Activated naive CD8-positive, alpha-beta T cell (primary cell): ENCODE measurements around the gene SDF4.
A peak's percentile ranks its signal among the peaks of the same experiment; 100 is the strongest.

Experiments used
- H3K27ac Mint-ChIP-seq: one replicate; pipeline ENCODE4 v1.8.0; 2021; ENCODE audit warnings: mixed read lengths
- H3K27me3 Mint-ChIP-seq: one replicate; pipeline ENCODE4 v1.8.0; 2021; ENCODE audit warnings: mixed read lengths
- H3K36me3 Mint-ChIP-seq: one replicate; pipeline ENCODE4 v1.8.0; 2021; ENCODE audit warnings: mixed read lengths
- H3K4me1 Mint-ChIP-seq: one replicate; pipeline ENCODE4 v1.8.0; 2021; ENCODE audit warnings: low read depth, mixed read lengths
- H3K4me3 Mint-ChIP-seq: one replicate; pipeline ENCODE4 v1.8.0; 2021; ENCODE audit warnings: mild to moderate bottlenecking, mixed read lengths
- H3K9me3 Mint-ChIP-seq: one replicate; pipeline ENCODE4 v1.8.0; 2021; ENCODE audit warnings: low read depth, mixed read lengths

The SDF4 gene

GRCh38 chr1:1208713-1209433 is 22.9 kb downstream of the SDF4 start:
- H3K4me1 Mint-ChIP-seq: peaks cover 14% of the 10 kb centered on the region
- H3K9me3 Mint-ChIP-seq: no peaks in the 10 kb centered on the region
- H3K4me3 Mint-ChIP-seq: peak overlapping the region; percentile 87
- H3K27me3 Mint-ChIP-seq: no peaks in the 10 kb centered on the region
- H3K36me3 Mint-ChIP-seq: no peaks in the 10 kb centered on the region
- H3K27ac Mint-ChIP-seq: peak overlapping the region; percentile 92

DNA sequence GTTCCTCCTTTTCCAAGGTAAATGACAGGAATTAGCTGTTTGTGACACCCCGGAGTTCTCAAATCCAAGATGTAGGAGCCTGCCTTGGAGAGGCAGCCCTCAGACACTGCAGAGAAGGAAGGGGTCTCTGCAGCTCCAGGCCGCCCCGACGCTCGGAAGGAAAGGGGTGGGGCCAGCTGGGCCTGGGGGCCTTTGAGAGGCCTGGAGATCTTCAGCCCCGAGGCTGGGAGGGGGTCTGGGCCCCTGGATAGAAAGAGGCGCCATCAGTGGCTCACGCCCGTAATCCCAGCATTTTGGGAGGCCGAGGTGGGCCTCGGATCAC is 24.3 kb downstream of the SDF4 start:
- no peaks in the 10 kb centered on the region for H3K36me3 Mint-ChIP-seq
- no peak overlapping the region for H3K27ac Mint-ChIP-seq
- no peaks in the 10 kb centered on the region for H3K9me3 Mint-ChIP-seq
- peaks cover 14% of the 10 kb centered on the region for H3K4me1 Mint-ChIP-seq
- peak overlapping the region; percentile 87 for H3K4me3 Mint-ChIP-seq
- no peaks in the 10 kb centered on the region for H3K27me3 Mint-ChIP-seq

DNA sequence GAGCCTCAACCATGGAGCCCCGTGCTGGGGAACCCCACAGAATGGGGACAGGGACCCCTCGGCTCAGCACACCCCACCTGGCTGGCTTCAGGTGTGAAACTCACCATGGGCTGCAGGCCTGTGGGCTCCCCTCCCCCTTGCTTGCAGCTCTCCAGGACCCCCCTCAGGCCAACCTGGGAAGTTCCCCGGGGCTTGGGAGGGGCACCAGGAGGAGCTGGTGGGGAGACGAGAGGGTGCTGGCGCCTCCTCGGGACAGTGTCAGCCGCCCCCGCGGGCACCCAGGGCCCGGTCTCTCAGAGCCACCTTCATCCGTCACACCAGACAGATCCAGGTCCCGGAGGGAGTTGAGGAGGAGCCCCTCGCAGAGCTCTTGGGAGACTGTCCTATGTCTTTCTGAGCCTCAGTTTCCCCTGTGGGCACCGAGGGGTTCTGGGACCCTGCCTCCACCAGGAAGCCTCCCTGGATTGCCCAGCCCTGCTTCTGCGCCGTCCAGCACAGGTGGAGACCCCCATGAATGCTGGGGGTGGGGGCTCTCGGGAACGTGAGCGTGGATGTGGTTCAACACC is 24.8 kb downstream of the SDF4 start:
- H3K27ac Mint-ChIP-seq: peak overlapping the region; percentile 28

GRCh38 chr1:1206376-1206965 is 25.3 kb downstream of the SDF4 start, which contains the start of gene TNFRSF18:
Gene TNFRSF18 (minus strand): TSS chr1:1206592. CDS start chr1:1206571, 21 bp downstream.
- no peaks in the 10 kb centered on the region for H3K9me3 Mint-ChIP-seq
- H3K27me3 Mint-ChIP-seq: no peaks in the 10 kb centered on the region
- H3K4me3 Mint-ChIP-seq: peak within 1 kb of the TSS; percentile 73
- peaks cover 14% of the 10 kb centered on the region for H3K4me1 Mint-ChIP-seq
- H3K36me3 Mint-ChIP-seq: no peaks in the 10 kb centered on the region
- peak within 1 kb of the TSS; percentile 28 for H3K27ac Mint-ChIP-seq

More for the DNA sequence above, 24.8 kb downstream of the SDF4 start:
- Mint-ChIP-seq H3K27me3 (no peaks in the 10 kb centered on the region), H3K4me1 (peaks cover 14% of the 10 kb centered on the region), H3K36me3 (no peaks in the 10 kb centered on the region), H3K4me3 (peak overlapping the region; percentile 73), H3K9me3 (no peaks in the 10 kb centered on the region)

GRCh38 chr1:1205769-1206375 is 25.9 kb downstream of the SDF4 start:
- H3K27me3 Mint-ChIP-seq: no peaks in the 10 kb centered on the region
- H3K4me3 Mint-ChIP-seq: peak overlapping the region; percentile 70
- H3K4me1 Mint-ChIP-seq: peaks cover 14% of the 10 kb centered on the region
- no peak overlapping the region for H3K27ac Mint-ChIP-seq
- H3K36me3 Mint-ChIP-seq: no peaks in the 10 kb centered on the region
- H3K9me3 Mint-ChIP-seq: no peaks in the 10 kb centered on the region

DNA sequence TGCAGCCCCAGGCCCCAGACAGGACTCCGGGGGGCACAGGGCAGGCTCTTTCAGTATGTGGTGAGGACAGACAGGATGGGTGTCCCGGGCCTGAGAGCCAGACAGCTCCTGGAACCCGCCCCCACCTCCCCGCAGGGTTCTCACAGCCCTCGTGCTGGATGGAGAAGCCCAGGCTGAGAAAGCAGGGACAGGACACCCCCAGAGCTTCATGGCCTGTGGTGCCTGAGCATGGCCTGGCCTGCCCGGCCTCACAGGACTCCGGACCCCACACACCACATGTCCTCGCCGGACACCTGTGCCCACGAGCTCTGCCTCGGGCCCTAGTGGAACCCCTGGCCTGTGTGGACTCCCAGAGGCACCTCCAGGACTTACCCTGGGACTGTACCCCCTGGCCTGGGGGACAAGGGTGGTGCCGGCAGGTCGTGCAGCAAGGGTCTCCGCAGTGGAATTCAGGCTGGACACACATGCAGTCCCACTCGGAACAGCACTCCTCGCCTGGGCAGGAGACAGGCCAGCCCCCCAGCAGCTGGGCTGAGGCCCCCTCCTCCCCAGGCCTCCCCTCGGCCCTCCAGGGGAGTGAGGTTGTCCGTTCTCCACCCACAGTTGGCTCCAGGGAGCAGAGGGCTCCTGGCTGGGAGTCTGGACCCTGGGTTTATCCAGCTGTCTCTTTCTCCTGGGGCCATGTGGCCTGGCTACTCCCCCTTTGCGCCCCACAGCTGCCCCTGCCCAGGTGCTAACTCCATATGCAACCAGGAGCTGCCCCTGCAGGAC is 26.6 kb downstream of the SDF4 start:
- Mint-ChIP-seq H3K4me1 (peaks cover 18% of the 10 kb centered on the region), H3K9me3 (no peaks in the 10 kb centered on the region), H3K27ac (no peak overlapping the region), H3K27me3 (no peaks in the 10 kb centered on the region), H3K4me3 (peak overlapping the region; percentile 70), H3K36me3 (no peaks in the 10 kb centered on the region)

GRCh38 chr1:1204425-1204920 is 27.3 kb downstream of the SDF4 start:
- H3K27ac Mint-ChIP-seq: no peak overlapping the region
- H3K27me3 Mint-ChIP-seq: no peaks in the 10 kb centered on the region
- H3K9me3 Mint-ChIP-seq: no peaks in the 10 kb centered on the region
- peaks cover 15% of the 10 kb centered on the region for H3K4me1 Mint-ChIP-seq
- H3K4me3 Mint-ChIP-seq: peak overlapping the region; percentile 27
- no peaks in the 10 kb centered on the region for H3K36me3 Mint-ChIP-seq

GRCh38 chr1:1203561-1204424 is 28.0 kb downstream of the SDF4 start:
- Mint-ChIP-seq H3K9me3 (no peaks in the 10 kb centered on the region), H3K4me3 (no peak overlapping the region)

GRCh38 chr1:1202831-1203560 is 28.8 kb downstream of the SDF4 start:
- H3K27me3 Mint-ChIP-seq: no peaks in the 10 kb centered on the region
- no peak overlapping the region for H3K27ac Mint-ChIP-seq
- H3K4me3 Mint-ChIP-seq: no peak overlapping the region
- no peaks in the 10 kb centered on the region for H3K36me3 Mint-ChIP-seq
- H3K4me1 Mint-ChIP-seq: peaks cover 8% of the 10 kb centered on the region
- no peaks in the 10 kb centered on the region for H3K9me3 Mint-ChIP-seq

More at GRCh38 chr1:1203561-1204424, 28.0 kb downstream of the SDF4 start:
- Mint-ChIP-seq H3K4me1 (peaks cover 13% of the 10 kb centered on the region), H3K27ac (no peak overlapping the region), H3K27me3 (no peaks in the 10 kb centered on the region), H3K36me3 (no peaks in the 10 kb centered on the region)

DNA sequence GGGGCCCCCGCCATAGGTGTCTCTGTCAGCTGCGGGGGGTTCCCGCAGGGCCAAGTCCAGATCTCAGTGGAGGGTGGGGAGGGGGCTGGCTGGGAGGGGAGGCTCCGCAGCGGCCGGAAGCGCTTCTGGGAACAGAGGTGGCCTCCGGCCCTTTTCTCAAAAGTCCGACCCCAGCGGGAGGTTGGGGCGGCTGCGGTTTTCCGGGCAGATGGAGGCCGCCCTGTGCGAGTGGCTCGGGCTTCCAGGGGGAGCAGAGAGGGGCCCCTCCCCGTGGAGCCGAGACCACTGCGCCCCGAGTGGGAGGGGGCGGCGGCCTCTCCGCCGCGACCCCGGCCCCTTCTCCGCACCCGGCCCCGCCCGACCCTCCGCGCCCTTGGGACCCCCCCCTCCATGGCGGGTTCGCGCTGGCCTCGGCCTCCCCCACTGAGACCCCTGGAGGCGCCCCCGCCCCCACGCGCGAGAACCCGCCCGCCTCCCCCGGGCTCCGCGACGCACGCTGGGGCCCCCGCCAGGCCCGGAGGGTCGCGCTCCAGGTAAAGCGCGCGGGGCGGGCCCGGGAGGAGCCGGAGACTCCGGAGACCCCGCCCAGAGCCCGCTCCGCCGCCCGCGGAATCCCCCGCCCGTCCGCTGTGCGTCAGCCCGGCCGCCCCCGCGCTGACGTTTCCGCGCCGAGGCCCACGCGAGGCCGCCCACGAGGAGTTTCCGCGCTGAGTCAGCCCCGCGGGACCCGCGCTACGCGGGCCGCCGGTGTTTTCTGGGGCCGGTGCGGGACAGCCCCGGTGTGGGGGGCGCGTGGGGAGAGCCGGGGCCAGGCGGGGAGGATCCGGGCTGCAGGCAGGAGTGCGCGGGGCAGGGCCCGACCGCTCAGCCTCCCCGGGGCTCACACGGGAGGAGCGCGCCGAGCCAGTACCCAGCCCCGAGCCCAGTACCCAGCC is 30.7 kb downstream of the SDF4 start:
- Mint-ChIP-seq H3K4me3 (peak overlapping the region; percentile 73), H3K4me1 (peaks cover 4% of the 10 kb centered on the region), H3K36me3 (peaks cover 2% of the 10 kb centered on the region), H3K27ac (peak overlapping the region; percentile 58), H3K27me3 (no peaks in the 10 kb centered on the region), H3K9me3 (no peaks in the 10 kb centered on the region)

DNA sequence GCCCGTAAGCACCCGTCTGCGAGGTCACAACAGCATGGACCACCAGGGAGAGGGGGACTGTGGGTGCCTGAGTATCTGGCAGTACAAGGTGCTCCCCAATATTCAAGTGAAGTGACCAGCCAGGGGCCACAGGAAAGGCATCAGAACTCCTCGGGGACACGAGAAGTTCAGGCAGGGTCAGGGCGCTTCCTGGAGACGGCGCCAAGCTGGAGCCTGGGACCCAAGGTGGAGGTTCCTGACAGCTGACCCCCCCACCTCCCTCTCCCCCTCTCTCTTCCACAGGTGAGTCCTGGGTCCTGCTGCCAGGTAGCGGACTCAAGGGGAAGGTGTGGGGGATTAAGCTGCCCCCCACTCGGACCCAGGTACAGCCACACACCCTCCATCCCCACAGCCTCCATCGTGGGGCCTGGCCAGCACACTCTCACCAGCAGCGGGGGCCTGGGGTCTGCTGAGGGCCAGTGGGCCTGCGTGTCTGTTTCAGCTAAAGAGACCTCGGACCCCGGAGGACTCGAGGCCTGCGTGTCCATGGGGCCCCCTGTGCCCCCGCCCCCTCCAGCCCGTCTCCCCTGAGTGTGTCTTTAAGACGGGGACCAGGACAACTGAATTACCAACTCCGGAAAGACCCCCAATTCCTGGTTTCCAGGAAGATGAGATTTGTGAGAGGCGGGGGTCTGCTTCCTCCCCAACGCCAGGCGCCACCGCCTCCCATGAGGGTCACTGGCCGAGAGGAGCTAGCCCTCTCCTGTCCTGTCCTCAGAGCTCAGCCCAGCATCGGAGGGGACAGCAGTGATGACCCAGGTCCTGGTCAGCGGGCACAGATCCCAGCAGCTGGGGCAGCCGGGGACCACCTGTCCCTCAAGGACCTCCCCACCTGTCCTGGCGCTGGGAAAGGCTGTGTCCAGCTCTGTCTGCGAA is 31.6 kb downstream of the SDF4 start:
- Mint-ChIP-seq H3K4me3 (peak overlapping the region; percentile 73), H3K27ac (peak overlapping the region; percentile 58), H3K36me3 (peaks cover 3% of the 10 kb centered on the region), H3K4me1 (peaks cover 4% of the 10 kb centered on the region), H3K9me3 (peaks cover under 1% of the 10 kb centered on the region), H3K27me3 (no peaks in the 10 kb centered on the region)
